Testis (tissue), 2 donors: ENCODE data around the gene DPF3.

Experiments used
- POLR2A ChIP-seq: fragments of 450-650 bp; IDR thresholded peaks from one replicate; pipeline ENCODE4 v1.6.1; 2017; ENCODE audit warnings: antibody characterized with exemption, mild to moderate bottlenecking, moderate library complexity
- TF ChIP-seq, protein P1 (sequence below), 3 experiments: fragments of 450-650 bp in 2 of 3; fragments of 200-600 bp in 1 of 3; sonication (generic) in 1 of 3; IDR thresholded peaks; one replicate each; pipeline ENCODE4 v1.5.1; 2016 to 2019; ENCODE audit warnings: antibody characterized with exemption in 3 of 3, mild to moderate bottlenecking in 2 of 3, moderate library complexity in 1 of 3

DNA sequence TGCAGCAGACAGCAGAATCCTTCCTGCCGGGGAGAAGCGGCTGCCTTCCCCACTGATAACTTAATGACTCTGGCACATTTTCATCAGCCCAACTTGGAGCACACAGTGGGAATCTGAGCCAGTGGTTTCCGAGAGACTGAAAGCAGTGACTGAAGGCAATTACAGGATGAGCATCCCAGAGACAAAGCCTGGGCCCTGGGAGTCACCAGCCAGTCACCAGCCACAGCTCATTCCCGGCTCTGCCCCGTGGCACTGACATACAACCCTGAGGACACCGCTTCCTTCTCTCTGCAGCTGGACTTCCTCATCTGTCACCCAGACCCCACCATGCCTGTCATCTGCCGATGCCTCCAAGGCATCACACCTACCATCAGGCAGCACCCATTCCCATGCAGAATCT lies 192.3 kb downstream of the DPF3 start:
- TF ChIP-seq, protein P1, sequence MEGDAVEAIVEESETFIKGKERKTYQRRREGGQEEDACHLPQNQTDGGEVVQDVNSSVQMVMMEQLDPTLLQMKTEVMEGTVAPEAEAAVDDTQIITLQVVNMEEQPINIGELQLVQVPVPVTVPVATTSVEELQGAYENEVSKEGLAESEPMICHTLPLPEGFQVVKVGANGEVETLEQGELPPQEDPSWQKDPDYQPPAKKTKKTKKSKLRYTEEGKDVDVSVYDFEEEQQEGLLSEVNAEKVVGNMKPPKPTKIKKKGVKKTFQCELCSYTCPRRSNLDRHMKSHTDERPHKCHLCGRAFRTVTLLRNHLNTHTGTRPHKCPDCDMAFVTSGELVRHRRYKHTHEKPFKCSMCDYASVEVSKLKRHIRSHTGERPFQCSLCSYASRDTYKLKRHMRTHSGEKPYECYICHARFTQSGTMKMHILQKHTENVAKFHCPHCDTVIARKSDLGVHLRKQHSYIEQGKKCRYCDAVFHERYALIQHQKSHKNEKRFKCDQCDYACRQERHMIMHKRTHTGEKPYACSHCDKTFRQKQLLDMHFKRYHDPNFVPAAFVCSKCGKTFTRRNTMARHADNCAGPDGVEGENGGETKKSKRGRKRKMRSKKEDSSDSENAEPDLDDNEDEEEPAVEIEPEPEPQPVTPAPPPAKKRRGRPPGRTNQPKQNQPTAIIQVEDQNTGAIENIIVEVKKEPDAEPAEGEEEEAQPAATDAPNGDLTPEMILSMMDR (IDR thresholded peaks at IDR 0.05) = no peak
- no peak for TF ChIP-seq POLR2A
